Measurements from ENCODE around the gene NT5C1A. TPM values are rescaled to one million over a fixed set of nuclear protein-coding genes. Genes with fewer than 3 reads are reported as not detected.

Gene NT5C1A
- not detected in 2 replicates for polyA plus RNA-seq (2011; rRNA removed)
- not detected in 2 replicates for polyA plus RNA-seq (2012; cell fraction: cytosol; rRNA removed)
- not detected in 2 replicates for polyA plus RNA-seq (2012; cell fraction: nucleus; rRNA removed)
- polyA plus RNA-seq (2017; fragmentation: RNase III; extraction: RNeasy Plus Mini Kit Qiagen cat#74134 plus additional on column Dnase treatment) = not detected in 3 replicates
- 0.58 TPM in 1 of 2 replicates, not detected in the other for polyA minus RNA-seq (2011; rRNA and poly(A)+ RNA removed)

DNA sequence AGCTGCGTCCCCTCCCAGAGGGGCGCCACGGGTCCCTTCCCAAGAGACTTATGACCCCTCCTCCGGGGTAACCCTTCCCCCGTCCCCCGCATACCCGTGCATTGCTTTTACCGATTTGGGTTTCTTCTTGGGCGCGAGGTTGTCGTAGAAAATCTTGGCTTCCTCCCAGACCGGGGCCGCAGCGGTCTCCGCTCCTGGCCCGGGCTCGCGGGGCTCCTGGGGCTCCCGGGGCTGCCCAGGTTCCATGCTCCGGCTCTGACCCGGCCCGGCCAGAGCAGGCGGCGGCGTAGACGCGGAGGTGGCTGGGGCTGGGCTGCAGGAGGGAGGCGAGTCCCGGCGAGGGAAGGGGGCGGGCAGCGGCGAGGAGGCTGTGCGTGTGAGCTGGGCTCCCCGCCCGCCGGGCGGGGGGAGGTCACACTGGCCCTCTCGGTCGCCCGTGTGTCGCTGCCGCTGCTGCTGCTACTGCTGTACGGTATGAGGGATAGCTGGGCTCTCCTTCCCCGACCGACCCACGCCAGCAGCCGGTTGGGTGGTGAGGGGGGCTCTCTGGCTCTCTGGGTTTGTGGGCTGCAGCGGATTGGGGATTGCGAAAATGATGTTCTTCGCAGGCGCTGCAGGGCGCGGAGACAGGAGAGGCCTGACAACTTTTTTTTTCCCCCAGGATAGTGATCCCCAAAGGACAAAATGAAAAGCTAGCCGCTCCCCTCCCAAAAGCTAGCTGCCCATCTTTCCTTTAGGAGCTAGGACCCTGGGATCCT, at the start of gene NT5C1A:
Gene NT5C1A (minus strand): TSS at position 315 of the 758 bp plus-strand sequence. CDS start 69 bp downstream, at position 246.
- WGBS (ENCODE audit: missing lambda C conversion rate) = 29% methylated on average over 17 of the region's 55 CpGs
- FAIRE-seq = no peak

DNA sequence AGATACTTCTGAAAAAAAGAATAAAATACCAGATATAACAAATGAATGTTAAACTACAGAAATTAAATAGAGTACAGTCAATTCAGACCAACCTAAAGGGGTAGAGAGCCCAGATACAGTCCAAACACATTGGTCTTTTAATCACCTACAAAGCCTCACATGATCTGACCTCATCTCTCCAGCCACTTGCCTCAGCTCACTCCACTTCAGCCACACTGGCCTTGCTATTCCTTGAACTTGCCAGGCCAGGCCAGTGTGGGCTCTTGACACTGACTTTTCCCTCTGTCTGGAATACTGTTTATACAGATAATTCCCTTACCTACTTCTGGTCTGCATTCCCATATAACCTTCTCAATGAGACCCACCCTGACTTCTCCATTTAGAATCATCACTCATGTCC, 49.8 kb upstream of the NT5C1A start:
- Histone ChIP-seq H3K4me3 (no peak overlapping the region), H3K27ac (no peak overlapping the region), H3K4me1 (no peaks in the 10 kb centered on the region), H3K4me2 (no peak overlapping the region), H3K9me3 (no peaks in the 10 kb centered on the region)
- DNase-seq (ENCODE audit: low read depth in 1 of 2, low spot score in 1 of 2) (no peak), FAIRE-seq (no peak), ATAC-seq (no peak)
- CTCF ChIA-PET = interaction anchor here (1.4 kb wide), 1 partner anchor 116 kb away, joined by 6 read pairs; no protein-coding TSS in a partner anchor
- POLR2A ChIA-PET = no interaction called here
- no peak for TF ChIP-seq RCOR1 (IDR thresholded peaks at IDR 0.05; ENCODE audit: low read depth, low read length)
- TF ChIP-seq TFCP2L1 (CRISPR knock-in tag; IDR thresholded peaks at IDR 0.05) = no peak
- TF ChIP-seq REST (IDR thresholded peaks at IDR 0.05) = no peak
- TF ChIP-seq USF2 (IDR thresholded peaks at IDR 0.05) = no peak
- no peak for TF ChIP-seq POLR2A (IDR thresholded peaks at IDR 0.05; ENCODE audit: low read length)
- TF ChIP-seq HDAC2 (IDR thresholded peaks at IDR 0.05) = no peak
- TF ChIP-seq, protein P1, sequence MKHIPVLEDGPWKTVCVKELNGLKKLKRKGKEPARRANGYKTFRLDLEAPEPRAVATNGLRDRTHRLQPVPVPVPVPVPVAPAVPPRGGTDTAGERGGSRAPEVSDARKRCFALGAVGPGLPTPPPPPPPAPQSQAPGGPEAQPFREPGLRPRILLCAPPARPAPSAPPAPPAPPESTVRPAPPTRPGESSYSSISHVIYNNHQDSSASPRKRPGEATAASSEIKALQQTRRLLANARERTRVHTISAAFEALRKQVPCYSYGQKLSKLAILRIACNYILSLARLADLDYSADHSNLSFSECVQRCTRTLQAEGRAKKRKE (CRISPR knock-in tag; IDR thresholded peaks at IDR 0.05; ENCODE audit: low read depth) = no peak
- TF ChIP-seq ZFP36 (IDR thresholded peaks at IDR 0.05; ENCODE audit: borderline replicate concordance, partially characterized antibody) = no peak
- TF ChIP-seq MYC (IDR thresholded peaks at IDR 0.05; ENCODE audit: borderline replicate concordance, low read length) = no peak
- no peak for TF ChIP-seq RAD21 (conservative IDR thresholded peaks at IDR 0.05 in 1 of 2, IDR thresholded peaks at IDR 0.05 in 1 of 2)
- TF ChIP-seq ZC3H11A (IDR thresholded peaks at IDR 0.05) = no peak
- no peak for TF ChIP-seq MAZ (IDR thresholded peaks at IDR 0.05; ENCODE audit: borderline replicate concordance, low read depth, low read length)
- TF ChIP-seq, protein P2, sequence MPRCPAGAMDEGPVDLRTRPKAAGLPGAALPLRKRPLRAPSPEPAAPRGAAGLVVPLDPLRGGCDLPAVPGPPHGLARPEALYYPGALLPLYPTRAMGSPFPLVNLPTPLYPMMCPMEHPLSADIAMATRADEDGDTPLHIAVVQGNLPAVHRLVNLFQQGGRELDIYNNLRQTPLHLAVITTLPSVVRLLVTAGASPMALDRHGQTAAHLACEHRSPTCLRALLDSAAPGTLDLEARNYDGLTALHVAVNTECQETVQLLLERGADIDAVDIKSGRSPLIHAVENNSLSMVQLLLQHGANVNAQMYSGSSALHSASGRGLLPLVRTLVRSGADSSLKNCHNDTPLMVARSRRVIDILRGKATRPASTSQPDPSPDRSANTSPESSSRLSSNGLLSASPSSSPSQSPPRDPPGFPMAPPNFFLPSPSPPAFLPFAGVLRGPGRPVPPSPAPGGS (IDR thresholded peaks at IDR 0.05) = no peak

More for the DNA sequence above, at the start of gene NT5C1A:
- CTCF ChIA-PET = interaction anchor here (0.6 to 12.6 kb wide), 12 partner anchors 10 to 335 kb away, joined by 3 to 143 read pairs (median 5); partner anchors contain the start of genes HEYL and HPCAL4
- Histone ChIP-seq H3K4me3 (peak within 1 kb of the TSS; percentile 42), H3K9me3 (no peaks in the 10 kb centered on the region), H3K27ac (peak within 1 kb of the TSS; percentile 2 to 78; a peak in 4 of 6 replicates), H3K4me1 (peaks cover 7% of the 10 kb centered on the region; the same call in 1 of the 3 replicates), H3K4me2 (peak within 1 kb of the TSS; percentile 82)
- DNase-seq (ENCODE audit: low read depth in 1 of 2, low spot score in 1 of 2) = peak in 1 of 2 experiments; percentile 10
- peak; percentile 42 to 81; a peak in 4 of 6 replicates for ATAC-seq
- POLR2A ChIA-PET = no interaction called here
- TF ChIP-seq ZC3H11A (IDR thresholded peaks at IDR 0.05) = no peak
- TF ChIP-seq, protein P2 (IDR thresholded peaks at IDR 0.05) = no peak
- TF ChIP-seq CHD4 (IDR thresholded peaks at IDR 0.05; ENCODE audit: borderline replicate concordance) = no peak
- no peak for TF ChIP-seq HDAC2 (IDR thresholded peaks at IDR 0.05)
